ENCODE measurements around the gene PER1.

GRCh38 chr17:8160224-8160577 lies 8.0 kb upstream of the PER1 start:
- TF ChIP-seq CTCF (IDR thresholded peaks at IDR 0.05) (no peak), POLR2AphosphoS5 (IDR thresholded peaks at IDR 0.05; ENCODE audit: low read depth, low read length) (no peak)

Measured in Panc1 (cell line).